HL-60 (cell line): ENCODE data around the gene SRSF5.

ENCODE experiments used
- CTCF ChIP-seq: IDR thresholded peaks from one replicate; pipeline ENCODE4 v1.5.1; 2011; ENCODE audit warnings: low read length, control low read depth, inconsistent platforms; ENCODE audit not compliant: insufficient read depth
- POLR2AphosphoS5 ChIP-seq: IDR thresholded peaks from 2 replicates; pipeline ENCODE4 v1.6.1; 2012; ENCODE audit warnings: low read depth
- REST ChIP-seq: IDR thresholded peaks from 2 replicates; pipeline ENCODE4 v1.6.1; 2012; ENCODE audit warnings: low read depth; ENCODE audit not compliant: insufficient replicate concordance

- TF ChIP-seq CTCF, result no peak
- no peak for TF ChIP-seq POLR2AphosphoS5
- TF ChIP-seq REST, result no peak
Measured at GRCh38 chr14:69770559-69770958, 3.6 kb downstream of the SRSF5 start.
